Breast epithelium (tissue), 4 donors: ENCODE data around the gene HEATR5A. TPM values are rescaled to one million over a fixed set of nuclear protein-coding genes. Genes with fewer than 3 reads are reported as not detected.
"Not testable (repeated sequence)": the region's sequence is repeated elsewhere in the genome, so short reads cannot be mapped to it uniquely, and the experiment has no call there.

ENCODE experiments used
- DNase-seq, 2 donors: peaks; one replicate each; pipeline ENCODE4 v3.0.0-alpha.2; 2019; ENCODE audit warnings: low spot score in 2 of 2
- H3K27ac ChIP-seq, 2 donors: fragments of 200-600 bp; sonication (generic) in 1 of 2; one replicate each; pipeline ENCODE4 v1.5.1; 2016 to 2019; ENCODE audit warnings: mild to moderate bottlenecking in 1 of 2
- H3K27me3 ChIP-seq, 2 donors: fragments of 200-600 bp; sonication (generic) in 1 of 2; one replicate each; pipeline versions ENCODE4 v1.5.1 to v1.6.0; 2017 to 2019; ENCODE audit warnings: control low read depth in 1 of 2, mild to moderate bottlenecking in 1 of 2
- H3K36me3 ChIP-seq: fragments of 200-600 bp; one replicate; pipeline ENCODE4 v1.5.1; 2019
- H3K4me1 ChIP-seq, 2 donors: fragments of 200-600 bp; sonication (generic); one replicate each; pipeline ENCODE4 v1.5.1; 2016 to 2019; ENCODE audit warnings: control low read depth in 1 of 2
- H3K4me3 ChIP-seq, 3 donors: fragments of 200-600 bp; sonication (generic); 1 replicate in 2 of 3; 2 replicates in 1 of 3; pipeline ENCODE4 v1.5.1; 2016 to 2019; ENCODE audit warnings: mild to moderate bottlenecking in 3 of 3, moderate library complexity in 2 of 3
- H3K9me3 ChIP-seq, 2 donors: fragments of 200-600 bp; sonication (generic) in 1 of 2; one replicate each; pipeline ENCODE4 v1.5.1; 2016 to 2019; ENCODE audit warnings: control low read depth in 1 of 2
- CTCF ChIP-seq, 3 donors: fragments of 450-650 bp; IDR thresholded peaks; one replicate each; pipeline ENCODE4 v1.5.1; 2016 to 2017; ENCODE audit warnings: antibody characterized with exemption in 3 of 3, mild to moderate bottlenecking in 3 of 3, moderate library complexity in 3 of 3
- POLR2A ChIP-seq: fragments of 450-650 bp; IDR thresholded peaks from one replicate; pipeline ENCODE4 v1.6.1; 2016; ENCODE audit warnings: antibody characterized with exemption, mild to moderate bottlenecking, moderate library complexity
- POLR2AphosphoS5 ChIP-seq, 3 donors: sonication (generic); formaldehyde crosslinking; IDR thresholded peaks; one replicate each; pipeline ENCODE4 v1.6.1; 2017; ENCODE audit warnings: antibody characterized with exemption in 3 of 3
- intact Hi-C: fragments of 100-400 bp; cut with DNase I; formaldehyde crosslinking; loops from one replicate; pipeline ENCODE4 v1.15.1; 2023; ENCODE audit warnings: low total_unique reads
- total RNA-seq, 3 donors: library from RNA; depleted of rRNA; stranded (reverse); fragments of >200 nt; gene quantifications; one replicate each; pipeline ENCODE4 v1.1.0, GENCODE V29; 2016

The HEATR5A gene
- total RNA-seq, 3 donors from 2014 or later = 24.6 to 43.9 (median 34.7) TPM

DNA sequence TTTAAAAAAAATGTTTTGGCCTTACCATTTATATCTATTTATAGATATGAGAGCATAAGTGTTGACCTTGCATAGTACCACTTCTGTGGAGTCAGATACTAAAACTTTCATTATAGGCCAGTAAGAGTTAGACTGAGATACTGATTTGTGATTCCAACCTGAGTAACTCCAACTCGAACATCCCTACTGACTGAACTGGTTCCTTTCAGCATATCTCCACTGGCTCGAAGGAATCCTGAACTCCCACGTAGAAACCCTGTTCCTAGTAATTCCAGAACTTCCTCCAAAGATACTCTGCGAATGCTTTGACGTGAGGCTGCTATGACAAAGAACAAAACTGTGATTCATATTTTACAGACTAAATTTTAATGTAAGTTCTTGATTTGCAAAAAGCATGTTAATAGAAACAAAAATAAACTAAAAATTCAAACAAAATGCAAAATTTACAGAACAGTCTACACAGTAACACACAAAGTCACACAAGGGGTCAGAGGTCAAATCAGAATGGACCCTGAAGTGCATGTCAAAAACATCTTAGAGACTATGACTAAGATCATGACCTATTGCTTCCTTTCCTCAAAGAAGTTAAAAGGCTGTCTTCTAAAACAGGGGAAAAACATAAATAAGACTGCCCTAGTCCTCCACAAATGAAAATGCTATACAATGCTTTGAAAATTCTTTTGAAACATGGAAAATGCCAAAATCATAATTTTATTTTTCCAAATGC, 31.5 kb downstream of the HEATR5A start:
- H3K27ac ChIP-seq = no peak overlapping the region
- no peaks in the 10 kb centered on the region for H3K4me1 ChIP-seq
- no peak for TF ChIP-seq CTCF (IDR thresholded peaks at IDR 0.05)
- TF ChIP-seq POLR2AphosphoS5 (IDR thresholded peaks at IDR 0.05) = no peak
- no peak for TF ChIP-seq POLR2A
- no peak overlapping the region for H3K4me3 ChIP-seq
- intact Hi-C loops = no loop called here
- no peaks in the 10 kb centered on the region for H3K9me3 ChIP-seq
- H3K36me3 ChIP-seq = no peaks in the 10 kb centered on the region
- H3K27me3 ChIP-seq = no peaks in the 10 kb centered on the region
- no peak for DNase-seq

DNA sequence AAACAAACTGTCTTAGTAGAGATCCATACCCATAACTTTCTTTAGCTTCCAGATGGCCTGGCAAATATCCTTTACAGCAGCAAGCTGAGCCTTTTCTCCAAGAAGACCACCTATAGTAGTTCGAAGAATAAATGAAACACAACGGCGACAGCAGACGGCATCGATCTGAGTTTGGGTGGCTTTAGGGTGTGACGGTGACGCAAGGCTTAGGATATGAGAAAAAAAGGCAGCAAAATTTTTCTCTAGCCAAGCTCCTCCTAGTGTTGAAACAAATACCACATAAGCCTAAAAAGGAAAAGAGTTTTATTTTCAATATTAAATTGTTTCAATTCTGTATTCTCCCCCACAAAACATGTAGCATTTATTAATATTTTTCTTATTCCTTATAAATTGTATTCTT, 33.3 kb downstream of the HEATR5A start:
- no peaks in the 10 kb centered on the region for H3K36me3 ChIP-seq
- intact Hi-C loops = loop anchor here (2.0 kb wide), 1 partner anchor 14 kb away; no protein-coding TSS in a partner anchor
- TF ChIP-seq POLR2AphosphoS5 (IDR thresholded peaks at IDR 0.05) (no peak), POLR2A (no peak), CTCF (IDR thresholded peaks at IDR 0.05) (no peak)
- no peaks in the 10 kb centered on the region for H3K9me3 ChIP-seq
- H3K4me3 ChIP-seq = no peak overlapping the region
- no peak for DNase-seq
- H3K4me1 ChIP-seq = no peaks in the 10 kb centered on the region
- H3K27me3 ChIP-seq = no peaks in the 10 kb centered on the region
- no peak overlapping the region for H3K27ac ChIP-seq

- no peak for TF ChIP-seq POLR2A
- no peak for TF ChIP-seq CTCF (IDR thresholded peaks at IDR 0.05)
- no peak for TF ChIP-seq POLR2AphosphoS5 (IDR thresholded peaks at IDR 0.05)
- no peaks in the 10 kb centered on the region for H3K9me3 ChIP-seq
- H3K36me3 ChIP-seq = no peaks in the 10 kb centered on the region
- intact Hi-C loops = loop anchor here (2.0 kb wide), 1 partner anchor 15 kb away; no protein-coding TSS in a partner anchor
- H3K4me3 ChIP-seq = no peak overlapping the region
- no peak for DNase-seq
- no peaks in the 10 kb centered on the region for H3K4me1 ChIP-seq
- H3K27me3 ChIP-seq = no peaks in the 10 kb centered on the region
- H3K27ac ChIP-seq = no peak overlapping the region
Measured at GRCh38 chr14:31386271-31386670, 34.1 kb downstream of the HEATR5A start.

GRCh38 chr14:31382221-31382620, 38.1 kb downstream of the HEATR5A start:
- H3K27me3 ChIP-seq = no peaks in the 10 kb centered on the region
- H3K9me3 ChIP-seq = no peaks in the 10 kb centered on the region
- TF ChIP-seq POLR2A = no peak
- TF ChIP-seq CTCF (IDR thresholded peaks at IDR 0.05) = no peak
- DNase-seq = no peak
- no peaks in the 10 kb centered on the region for H3K4me1 ChIP-seq
- intact Hi-C loops = no loop called here
- no peaks in the 10 kb centered on the region for H3K36me3 ChIP-seq
- H3K4me3 ChIP-seq = no peak overlapping the region
- no peak overlapping the region for H3K27ac ChIP-seq

DNA sequence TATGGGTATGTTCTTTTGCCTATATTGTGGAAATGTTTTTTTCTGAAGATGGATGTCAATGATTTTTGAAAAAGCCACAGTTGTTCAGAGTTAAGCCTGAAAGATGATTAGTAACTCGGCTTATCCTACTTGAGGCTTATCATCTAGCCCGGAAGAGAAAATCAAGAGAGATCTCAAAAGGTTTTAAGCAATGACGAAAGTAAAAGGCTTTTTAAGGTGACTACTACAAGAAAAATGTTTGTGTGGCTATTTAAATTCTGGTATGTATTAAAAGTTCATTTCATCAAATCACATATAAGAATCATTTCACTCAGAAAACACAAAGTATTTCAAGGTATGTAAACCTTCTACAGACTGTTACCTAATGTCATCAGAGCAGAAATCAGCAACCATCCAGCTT, 40.2 kb downstream of the HEATR5A start:
- intact Hi-C loops = no loop called here
- Histone ChIP-seq H3K4me3 (no peak overlapping the region), H3K9me3 (no peaks in the 10 kb centered on the region), H3K36me3 (no peaks in the 10 kb centered on the region), H3K4me1 (no peaks in the 10 kb centered on the region), H3K27ac (no peak overlapping the region), H3K27me3 (no peaks in the 10 kb centered on the region)
- TF ChIP-seq POLR2AphosphoS5 (IDR thresholded peaks at IDR 0.05) (no peak), POLR2A (no peak), CTCF (IDR thresholded peaks at IDR 0.05) (no peak)
- DNase-seq = no peak

- intact Hi-C loops = not testable (repeated sequence)
Measured at GRCh38 chr14:31379125-31379947, 41.0 kb downstream of the HEATR5A start.

More at GRCh38 chr14:31379125-31379947, 41.0 kb downstream of the HEATR5A start:
- not testable (repeated sequence) for H3K27ac ChIP-seq, H3K4me1 ChIP-seq, H3K4me3 ChIP-seq, H3K27me3 ChIP-seq, DNase-seq, H3K9me3 ChIP-seq, H3K36me3 ChIP-seq
